Forelimb muscle (tissue), 1 donor: Measurements from ENCODE around the gene ZSCAN31. TPM values are rescaled to one million over a fixed set of nuclear protein-coding genes. Genes with fewer than 3 reads are reported as not detected.

ENCODE experiments used
- DNase-seq: peaks from one replicate; pipeline ENCODE4 v3.0.0-alpha.2; 2013; ENCODE audit warnings: low read depth
- polyA plus RNA-seq: library from polyadenylated mRNA; unstranded; fragments of 120-200 nt; gene quantifications from one replicate; pipeline ENCODE4 v1.2.1, GENCODE V29; 2013; ENCODE audit not compliant: insufficient read length

Gene ZSCAN31
- polyA plus RNA-seq, 1 donor = 8.5 TPM

DNA sequence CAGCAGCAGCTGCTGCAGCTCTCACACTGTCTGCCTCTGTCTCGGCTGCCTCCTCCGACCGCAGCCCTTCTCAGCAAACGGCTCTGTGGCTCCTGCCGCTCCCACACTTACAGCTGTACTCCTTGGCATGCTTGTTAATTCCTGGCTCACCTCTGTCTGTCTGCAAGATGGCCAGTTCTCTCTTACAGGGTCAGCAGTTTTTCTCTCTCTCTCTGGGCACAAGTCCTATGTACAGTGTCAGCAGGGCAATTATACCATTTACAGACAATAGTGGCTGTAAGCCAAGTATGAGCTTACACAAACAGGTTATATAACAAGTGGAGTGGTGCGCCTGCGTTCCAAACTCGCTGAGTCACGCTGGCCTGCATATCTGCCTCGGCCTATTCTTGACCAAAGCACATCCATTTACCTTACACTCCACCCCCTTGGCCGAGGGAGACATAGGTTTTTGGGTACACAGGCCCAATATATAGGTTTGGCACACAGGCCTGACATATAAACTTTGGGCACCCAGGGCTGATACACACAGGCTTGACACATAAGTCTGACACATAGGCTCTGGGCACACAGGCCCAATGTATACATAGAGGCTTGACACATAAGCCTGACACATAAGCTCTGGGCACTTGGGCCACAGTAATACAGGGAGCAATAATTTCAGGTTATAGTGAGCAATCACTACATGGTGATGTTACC lies 18.2 kb upstream of the ZSCAN31 start:
- DNase-seq = no peak

DNA sequence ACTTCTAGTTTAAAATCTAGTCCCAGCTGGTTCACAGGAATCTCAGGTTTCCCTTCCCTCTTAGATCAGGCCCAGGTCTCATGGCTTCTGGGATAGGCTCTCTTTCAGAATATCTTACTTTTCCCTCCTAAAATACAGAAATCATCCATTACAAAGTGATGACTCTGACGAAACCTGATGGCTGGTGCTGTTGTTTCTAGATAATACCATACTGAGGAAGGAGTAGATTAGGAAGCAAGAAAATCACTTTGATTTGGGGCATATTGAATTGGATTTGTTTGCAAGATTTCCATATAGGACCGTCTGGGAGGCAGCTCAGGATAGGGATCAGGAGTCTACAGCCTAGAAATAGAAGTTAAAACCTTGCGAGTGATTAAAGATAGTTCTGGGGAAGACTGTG lies 17.4 kb upstream of the ZSCAN31 start:
- no peak for DNase-seq

DNA sequence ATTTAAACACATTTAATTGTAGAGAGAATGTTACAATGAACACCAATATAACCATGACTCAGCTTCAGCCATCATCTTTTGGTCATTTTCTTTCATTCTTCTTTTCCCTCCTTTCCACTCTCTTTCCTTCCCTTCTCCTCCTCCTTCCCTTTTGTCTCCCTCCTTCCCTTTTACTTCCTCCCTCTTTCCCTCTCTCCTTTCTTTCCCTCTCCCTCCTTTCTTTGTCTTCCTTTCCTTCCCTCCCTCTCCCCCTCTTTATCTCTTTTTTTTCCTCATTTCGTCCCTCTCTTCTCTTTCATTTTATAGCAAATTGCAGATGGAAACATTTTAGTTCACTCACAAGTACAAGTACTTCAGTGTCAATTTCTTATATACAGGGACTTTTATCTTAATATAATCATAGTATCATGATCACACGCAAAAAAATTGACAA lies 15.6 kb upstream of the ZSCAN31 start:
- DNase-seq = no peak

DNA sequence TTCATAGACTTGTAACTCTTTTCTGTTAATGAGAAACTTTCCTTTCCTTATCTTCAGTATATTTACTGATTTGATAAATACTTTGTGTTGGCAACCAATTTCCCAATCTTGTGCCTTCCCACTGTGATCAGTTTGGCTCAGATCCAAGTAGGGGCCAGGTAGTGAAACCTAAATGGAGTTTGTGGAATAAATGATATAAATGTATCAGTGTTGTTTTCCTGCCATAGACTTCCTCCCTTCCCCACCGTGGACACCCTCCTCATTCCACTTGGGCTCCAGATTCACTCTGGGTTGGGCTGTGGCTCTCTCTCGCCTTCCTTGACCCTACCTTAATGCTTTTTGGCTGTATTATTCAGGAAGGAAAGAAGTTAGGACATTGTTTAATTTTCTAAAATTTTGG lies 15.1 kb upstream of the ZSCAN31 start:
- DNase-seq = no peak

DNA sequence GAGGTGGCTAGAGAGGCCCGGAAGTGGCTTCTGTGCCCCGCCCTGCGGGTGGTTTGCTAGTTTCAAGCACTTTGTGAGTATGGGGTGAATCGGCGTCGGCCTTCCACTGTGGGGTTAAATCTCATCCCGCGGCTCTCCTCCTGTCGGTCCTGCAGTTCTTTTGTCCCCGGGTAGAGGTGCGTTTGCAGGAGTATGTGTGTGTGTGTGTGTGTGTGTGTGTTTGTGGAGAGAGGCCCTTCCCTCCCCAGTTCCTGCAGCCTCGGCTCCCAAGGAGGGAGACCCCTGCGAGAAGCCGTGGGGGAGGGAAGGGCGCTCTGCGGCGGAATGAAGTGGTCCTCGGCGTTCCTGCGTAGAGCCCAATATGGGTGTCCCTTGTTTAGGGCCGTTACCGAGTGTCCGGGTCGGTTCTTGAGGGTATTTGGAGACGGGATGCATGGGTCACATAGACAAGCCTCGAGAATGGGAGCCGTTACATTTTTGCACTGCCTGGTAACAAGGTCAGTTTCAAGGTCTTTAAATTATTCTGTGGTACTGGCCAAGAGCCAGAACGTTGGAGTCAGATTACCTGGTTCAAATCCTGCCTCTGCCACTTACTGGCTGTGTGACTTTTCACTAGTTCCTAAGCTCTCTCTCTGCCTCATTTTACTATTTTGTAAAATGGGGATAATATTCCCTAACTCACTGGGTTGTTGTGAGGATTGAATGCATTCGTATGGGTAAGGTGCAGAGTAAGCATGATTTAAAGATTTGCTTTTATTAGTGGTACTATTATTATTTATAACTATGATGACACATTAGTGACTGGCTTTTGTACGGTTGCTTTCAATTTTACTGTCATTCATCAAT lies 14.2 kb upstream of the ZSCAN31 start, which contains the start of gene ZKSCAN3:
ZKSCAN3 (plus strand) TSS at position 56 of the 846 bp plus-strand sequence. CDS start 9,640 bp downstream, outside the sequence.
- peak; percentile 52 for DNase-seq

DNA sequence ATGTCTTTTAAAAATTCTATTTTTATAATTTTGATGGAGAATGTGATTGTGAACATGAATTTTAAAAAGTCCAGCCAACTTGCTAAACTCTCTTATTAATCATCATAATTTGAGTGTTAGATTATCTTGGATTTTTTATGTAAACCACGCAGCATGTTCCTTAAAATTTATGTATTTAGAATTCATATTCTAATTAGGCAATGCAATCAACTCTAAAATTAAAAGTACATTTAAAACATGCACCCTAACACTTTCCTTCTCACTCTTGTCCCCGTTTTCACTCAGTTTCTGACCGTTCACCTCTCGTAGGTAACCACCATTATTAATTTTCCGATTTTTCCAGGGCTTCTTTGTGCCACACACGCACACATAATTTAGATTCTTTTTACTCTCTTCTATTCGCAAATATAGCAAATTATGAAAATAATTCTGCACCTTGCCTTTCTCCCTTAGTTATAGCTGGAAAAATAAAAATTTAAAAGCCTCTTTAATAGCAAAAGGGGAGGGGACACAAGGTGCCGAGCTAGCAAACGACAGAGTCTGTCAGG lies 13.5 kb upstream of the ZSCAN31 start:
- no peak for DNase-seq

DNA sequence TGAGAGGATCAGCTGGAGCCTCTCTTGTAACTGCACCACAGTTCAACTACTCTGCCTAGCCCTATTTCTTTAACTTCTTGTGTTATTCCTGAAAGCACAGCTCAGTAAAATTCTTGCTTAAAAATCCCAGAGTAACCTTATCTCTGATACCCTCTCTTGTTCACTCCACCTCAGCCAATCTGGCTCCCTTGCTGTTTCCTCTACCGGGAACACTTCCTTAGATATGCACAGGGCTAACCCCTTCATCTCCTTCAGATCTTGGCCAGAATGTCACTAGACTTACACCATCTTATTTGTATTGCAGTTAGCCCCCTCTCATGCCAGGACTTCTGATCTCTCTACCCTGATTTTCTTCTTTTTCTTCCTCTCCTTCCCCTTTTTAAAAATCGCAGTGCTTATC lies 11.2 kb upstream of the ZSCAN31 start:
- DNase-seq = no peak

DNA sequence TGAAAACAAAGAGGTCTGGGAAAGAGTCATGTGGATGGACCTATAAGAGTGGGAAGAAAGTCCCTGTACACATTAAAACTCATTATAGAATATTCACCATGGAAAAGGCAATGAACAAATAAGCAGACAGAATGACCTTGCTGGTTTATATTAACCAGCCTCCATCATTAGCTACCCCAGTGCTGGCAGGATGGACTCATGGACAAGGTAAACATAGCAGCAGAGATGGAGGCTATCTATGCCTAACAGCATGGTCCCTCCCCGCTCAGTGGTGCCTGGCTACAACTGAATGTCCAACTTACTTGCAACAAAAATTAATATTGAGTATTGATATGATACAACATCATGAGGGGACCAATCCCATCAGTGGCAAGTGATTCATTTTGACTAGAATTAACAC lies 9.3 kb upstream of the ZSCAN31 start:
- DNase-seq = no peak

DNA sequence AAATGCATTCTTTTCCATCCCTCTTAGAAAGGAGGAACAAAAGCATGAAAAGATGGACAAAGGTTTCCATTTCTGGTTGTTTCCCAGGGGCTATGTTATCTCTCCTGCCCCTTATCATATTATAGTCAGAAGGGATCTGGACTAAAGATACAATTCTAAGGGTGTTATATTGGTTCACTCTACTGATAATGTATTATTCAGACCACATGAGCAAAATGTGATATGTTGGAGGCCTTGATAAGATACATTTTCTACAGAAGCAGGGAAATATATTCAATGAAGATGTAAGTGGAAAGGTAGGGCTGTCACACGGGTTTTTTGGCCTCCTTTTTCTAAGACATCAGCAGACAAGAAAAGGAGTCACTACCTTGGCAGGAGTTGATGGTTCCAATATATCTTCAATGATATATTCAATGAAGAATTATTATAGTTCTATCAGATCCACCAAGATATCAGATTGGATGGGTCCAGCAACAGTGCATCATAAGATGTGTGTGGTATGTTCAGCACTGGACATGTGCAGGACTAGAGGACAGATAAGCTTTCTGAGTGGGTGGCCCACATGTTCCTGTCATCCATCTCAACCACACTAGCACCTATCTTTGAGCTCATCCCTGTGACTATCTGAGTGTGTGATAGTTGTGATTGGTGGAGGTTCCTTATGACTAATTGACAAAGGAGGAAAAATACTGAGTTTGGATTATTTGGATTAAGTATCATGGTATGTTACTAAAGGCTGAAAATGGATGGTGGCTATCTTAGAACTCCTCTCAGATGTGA lies 8.1 kb upstream of the ZSCAN31 start:
- no peak for DNase-seq

DNA sequence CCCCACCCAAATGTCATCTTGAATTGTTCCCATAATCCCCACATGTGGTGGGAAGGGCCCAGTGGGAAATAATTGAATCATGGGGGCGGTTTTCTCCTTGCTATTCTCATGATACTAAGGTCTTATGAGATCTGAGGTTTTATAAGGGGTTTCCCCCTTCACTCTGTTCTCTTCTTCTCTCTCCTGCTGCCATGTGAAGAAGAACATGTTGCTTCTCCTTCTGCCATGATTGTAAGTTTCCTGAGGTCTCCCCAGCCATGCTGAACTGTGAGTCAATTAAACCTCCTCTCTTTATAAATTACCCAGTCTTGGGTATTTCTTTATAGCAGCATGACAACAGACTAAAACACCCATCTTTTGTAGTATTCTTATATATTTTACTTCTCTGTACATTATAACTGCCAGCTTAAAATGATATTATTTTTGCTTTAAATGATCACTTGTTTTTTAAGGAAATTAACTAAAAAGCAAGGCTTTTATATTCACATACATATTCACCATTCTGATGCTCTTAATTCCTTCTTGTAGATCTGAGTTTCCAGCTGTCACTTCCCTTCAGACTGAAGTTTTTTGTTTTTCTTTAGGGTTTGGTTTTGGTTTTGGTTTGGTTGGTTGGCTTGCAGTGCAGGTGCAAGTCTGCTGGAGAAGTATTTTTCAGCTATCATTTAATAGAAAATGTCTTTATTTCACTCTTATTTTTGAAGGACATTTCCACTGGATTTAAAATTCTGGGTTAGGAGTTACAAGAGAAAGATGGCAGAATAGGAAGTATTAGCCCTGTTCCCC lies 4.6 kb upstream of the ZSCAN31 start:
- DNase-seq = no peak

DNA sequence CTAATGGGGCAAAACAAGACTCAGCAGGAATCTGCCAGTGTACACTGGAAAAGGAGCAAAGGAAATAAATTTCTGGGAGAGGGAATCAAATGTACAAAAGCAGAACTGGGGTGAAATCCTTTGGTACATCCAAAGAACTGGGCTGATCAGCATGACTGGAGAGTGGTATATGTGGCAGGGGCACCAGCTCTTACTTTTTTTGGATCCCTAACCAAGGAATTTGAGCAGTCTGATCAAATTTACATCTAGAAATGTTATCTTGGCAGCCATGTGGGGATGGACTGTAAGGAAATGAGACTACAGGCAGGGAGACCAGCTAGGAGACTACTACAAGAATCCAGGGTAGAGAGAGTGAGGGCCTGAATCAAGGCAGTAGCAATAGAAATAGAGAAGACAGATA lies 1.2 kb upstream of the ZSCAN31 start:
- no peak for DNase-seq

DNA sequence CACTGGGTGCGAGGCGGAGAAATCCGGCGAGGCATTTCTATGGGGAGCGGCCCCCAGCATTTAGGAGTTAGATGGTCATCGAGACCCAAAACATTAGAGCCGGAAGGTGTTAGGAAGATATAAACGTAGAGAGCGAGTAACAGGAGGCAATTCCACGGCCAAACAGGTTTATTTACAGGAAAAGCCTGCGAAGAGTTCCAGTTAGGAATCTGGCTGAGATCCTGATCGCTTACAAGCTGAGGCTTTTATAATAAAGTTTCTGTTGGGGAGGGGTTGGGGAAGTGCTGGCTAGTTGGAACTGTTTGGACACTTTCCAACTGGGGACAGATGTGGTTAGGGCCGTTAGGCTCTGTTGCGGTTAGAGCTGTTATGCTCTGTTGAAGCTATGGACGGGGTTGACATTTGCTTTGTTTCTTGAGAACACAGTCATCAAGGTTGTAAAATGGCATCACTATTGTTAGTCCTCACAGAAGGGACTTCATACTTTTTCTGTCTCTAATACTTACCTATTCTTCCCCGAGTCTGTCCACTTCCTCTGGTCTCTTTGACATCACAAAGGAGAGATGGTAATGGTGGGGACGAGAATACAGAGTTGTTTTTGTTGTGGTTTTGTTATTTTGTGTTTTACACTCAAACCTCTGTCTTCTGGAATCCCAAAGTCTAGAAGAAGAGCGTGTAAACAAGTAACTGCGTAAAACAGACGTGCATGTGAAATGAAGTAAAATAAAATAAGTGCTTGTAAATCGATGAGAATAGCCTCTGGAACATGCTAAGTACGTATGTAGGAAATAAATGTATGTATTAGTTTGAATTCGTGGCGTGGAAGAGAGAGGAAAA lies 554 bp upstream of the ZSCAN31 start:
- peak; percentile 74 for DNase-seq

DNA sequence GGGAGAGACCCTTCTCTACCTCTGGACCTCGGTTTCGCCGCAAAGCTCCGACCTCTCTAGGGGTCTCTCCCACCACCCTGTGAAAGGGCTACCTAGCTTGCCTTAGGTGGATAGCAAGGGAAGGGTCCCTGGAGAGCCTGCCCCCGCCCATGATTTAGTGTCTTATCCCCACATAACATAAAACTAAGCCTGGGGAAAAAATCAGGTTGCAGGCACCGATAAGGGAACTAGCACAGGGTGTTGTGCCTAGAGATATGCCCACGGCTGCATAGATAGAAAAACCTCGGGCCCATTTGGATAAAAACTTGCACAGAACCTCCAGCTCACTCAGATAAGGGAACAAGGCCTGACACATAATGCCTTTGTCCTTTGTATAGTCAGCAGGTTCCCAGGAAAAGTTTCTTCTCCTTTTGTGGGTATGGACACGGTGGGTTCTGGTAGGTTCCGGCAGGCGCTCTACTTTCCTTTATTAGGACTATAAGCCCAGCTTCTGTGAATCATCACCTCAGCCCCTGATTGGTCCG lies 846 bp downstream of the ZSCAN31 start:
- no peak for DNase-seq

DNA sequence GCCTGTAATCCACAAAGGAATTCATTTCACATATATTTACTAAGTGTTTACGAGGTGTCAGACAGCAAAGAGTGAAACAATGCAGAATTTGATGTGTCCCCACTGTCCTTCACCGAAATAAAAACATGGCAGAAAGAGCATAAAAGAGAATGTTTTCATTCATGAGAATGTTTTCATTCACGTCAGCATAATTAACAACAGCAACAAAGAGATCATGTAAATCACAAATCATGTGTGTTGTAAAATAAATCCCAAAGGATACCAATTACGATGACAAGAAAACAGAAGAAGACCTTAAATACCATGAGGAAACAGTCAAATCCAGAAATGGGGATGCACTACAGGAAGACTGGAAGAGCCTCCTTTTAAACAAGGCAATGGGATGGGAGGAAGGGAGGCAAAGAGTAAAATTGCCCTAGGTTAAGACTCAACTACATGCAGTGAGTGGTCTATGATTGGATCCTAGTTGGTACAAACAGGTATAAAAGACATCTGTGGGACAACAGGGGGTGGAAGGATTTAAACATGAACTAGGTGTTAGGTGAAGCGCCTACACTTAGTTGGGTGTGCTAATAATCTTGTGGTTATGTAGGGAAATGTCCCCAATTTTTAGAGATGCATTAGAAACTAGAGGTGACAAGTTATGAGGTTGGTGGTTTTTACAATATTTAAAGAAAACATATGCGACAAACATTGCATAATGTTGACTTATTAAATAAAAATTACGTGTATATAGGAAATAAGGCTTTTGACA lies 1.5 kb downstream of the ZSCAN31 start:
- no peak for DNase-seq

DNA sequence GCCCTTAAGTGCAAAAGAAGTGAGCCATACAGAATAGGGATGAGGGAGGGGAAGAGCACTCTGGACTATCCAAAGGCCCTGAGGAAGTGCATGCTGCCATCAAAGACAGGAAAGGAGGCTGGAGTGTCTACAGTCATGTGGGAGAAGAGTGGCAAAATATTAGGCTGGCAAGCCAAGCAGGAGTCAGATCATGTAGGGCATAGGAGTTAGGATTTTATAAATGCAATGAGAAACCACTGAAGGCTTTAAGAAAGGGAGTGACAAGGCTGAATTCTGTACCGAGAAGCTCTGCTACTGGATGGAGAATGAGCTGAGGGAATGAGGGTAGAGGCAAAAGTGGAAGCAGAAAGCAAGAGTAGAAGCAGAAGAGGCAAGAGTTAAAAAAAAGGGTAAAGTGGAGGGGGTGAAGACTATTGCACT lies 2.3 kb downstream of the ZSCAN31 start:
- DNase-seq = no peak

DNA sequence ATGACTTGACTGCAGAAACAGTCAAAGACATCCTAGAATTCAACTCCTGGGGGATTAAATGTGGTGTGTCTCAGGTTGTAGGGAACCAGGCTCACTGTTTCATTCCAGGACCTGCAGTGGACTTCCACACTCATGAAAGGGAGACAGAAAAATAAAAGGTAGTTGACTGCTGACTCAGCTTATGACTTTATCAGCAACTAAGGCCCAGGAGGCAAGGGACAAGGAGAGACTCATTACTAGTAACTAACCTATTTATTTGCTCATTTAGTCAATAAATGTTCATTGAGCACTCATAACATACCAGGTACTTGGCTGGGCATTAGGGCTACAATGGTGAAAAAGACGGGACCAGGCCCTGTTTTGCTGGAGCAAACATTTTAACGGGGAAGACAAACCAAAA lies 2.9 kb downstream of the ZSCAN31 start:
- no peak for DNase-seq

DNA sequence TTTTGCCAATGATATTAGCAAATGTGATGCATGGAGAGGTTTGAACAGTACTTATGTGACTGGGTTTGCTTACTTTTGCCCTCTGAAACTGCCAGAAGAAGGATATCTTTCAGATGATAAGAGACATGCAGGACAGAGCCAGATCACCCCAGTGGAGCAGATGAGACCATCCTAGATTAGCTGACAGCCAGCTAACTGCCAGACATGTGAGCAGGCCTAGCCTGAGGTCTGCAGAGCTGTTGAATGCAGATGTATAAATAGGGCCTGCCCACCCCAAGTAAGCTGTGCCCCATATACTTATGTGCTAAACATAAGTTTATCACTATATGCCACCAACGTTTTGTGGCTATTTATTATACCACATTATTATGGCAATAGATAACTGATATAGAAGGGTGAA lies 5.9 kb downstream of the ZSCAN31 start:
- no peak for DNase-seq

DNA sequence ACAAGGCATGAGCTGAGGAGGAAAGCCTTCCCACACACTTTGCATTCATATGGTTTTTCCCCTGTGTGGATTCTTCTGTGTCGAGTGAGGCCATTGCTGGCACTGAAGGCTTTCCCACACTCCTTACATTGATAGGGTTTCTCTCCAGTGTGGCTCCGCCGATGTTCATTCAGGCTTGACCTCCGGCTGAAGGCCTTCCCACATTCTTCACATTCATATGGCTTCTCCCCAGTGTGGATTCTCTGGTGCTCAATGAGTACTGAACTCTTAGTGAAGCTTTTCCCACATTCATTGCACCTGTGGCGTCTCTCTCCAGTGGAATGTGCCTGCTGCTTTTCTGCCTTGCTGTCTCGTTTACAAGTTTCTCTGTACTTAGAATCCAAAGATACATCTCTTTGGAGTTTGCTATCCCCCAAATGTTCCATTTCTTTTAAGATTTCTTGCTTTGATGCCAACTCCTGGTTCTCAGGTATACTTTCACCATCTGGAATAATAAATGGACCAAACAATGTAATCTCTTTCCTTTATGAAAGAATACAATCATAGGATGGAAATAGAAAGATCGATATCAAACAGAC lies 9.5 kb downstream of the ZSCAN31 start:
- DNase-seq = no peak
